Testis (tissue), 2 donors: ENCODE data around the gene NCK1.

Experiments used
- POLR2A ChIP-seq: fragments of 450-650 bp; IDR thresholded peaks from one replicate; pipeline ENCODE4 v1.6.1; 2017; ENCODE audit warnings: antibody characterized with exemption, mild to moderate bottlenecking, moderate library complexity
- TF ChIP-seq, protein P1 (sequence below), 3 experiments: fragments of 450-650 bp in 2 of 3; fragments of 200-600 bp in 1 of 3; sonication (generic) in 1 of 3; IDR thresholded peaks; one replicate each; pipeline ENCODE4 v1.5.1; 2016 to 2019; ENCODE audit warnings: antibody characterized with exemption in 3 of 3, mild to moderate bottlenecking in 2 of 3, moderate library complexity in 1 of 3

DNA sequence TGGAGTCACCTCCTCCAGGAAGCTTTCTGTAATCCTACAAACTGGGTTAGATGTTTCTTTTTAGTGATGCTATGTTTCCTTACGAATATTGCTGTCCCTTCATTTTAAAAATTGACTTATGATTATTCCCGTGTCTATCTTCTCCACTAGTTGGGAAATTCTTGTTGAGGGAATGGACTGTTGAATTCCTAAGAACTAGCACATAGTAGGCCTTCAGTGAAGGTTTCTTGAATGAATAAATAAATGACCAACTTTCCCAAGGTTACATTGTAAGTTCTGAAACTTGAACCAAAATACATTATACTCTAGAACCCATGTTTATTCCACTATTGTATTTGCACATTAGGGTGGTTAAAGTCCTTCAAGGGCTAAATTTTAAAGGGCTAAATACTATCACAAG, 95.0 kb downstream of the NCK1 start:
- TF ChIP-seq, protein P1, sequence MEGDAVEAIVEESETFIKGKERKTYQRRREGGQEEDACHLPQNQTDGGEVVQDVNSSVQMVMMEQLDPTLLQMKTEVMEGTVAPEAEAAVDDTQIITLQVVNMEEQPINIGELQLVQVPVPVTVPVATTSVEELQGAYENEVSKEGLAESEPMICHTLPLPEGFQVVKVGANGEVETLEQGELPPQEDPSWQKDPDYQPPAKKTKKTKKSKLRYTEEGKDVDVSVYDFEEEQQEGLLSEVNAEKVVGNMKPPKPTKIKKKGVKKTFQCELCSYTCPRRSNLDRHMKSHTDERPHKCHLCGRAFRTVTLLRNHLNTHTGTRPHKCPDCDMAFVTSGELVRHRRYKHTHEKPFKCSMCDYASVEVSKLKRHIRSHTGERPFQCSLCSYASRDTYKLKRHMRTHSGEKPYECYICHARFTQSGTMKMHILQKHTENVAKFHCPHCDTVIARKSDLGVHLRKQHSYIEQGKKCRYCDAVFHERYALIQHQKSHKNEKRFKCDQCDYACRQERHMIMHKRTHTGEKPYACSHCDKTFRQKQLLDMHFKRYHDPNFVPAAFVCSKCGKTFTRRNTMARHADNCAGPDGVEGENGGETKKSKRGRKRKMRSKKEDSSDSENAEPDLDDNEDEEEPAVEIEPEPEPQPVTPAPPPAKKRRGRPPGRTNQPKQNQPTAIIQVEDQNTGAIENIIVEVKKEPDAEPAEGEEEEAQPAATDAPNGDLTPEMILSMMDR (IDR thresholded peaks at IDR 0.05) = no peak
- no peak for TF ChIP-seq POLR2A
